ENCODE measurements around the gene NDUFS6.

The NDUFS6 gene

GRCh38 chr5:1781726-1782384 is 19.4 kb upstream of the NDUFS6 start (continued):
- no peak for TF ChIP-seq TSHZ2 (CRISPR knock-in tag; IDR thresholded peaks at IDR 0.05)
- no peak for TF ChIP-seq RARB (CRISPR knock-in tag; IDR thresholded peaks at IDR 0.05)
- TF ChIP-seq ZNF565 (CRISPR knock-in tag; conservative IDR thresholded peaks at IDR 0.05; ENCODE audit: low read depth): no peak

GRCh38 chr5:1782385-1783215 is 18.6 kb upstream of the NDUFS6 start:
- TF ChIP-seq PATZ1 (CRISPR knock-in tag; IDR thresholded peaks at IDR 0.05; ENCODE audit: borderline replicate concordance): no peak
- TF ChIP-seq CSRNP3 (CRISPR knock-in tag; IDR thresholded peaks at IDR 0.05): no peak
- no peak for TF ChIP-seq ZNF70 (CRISPR knock-in tag; IDR thresholded peaks at IDR 0.05)
- no peak for TF ChIP-seq BACH2 (CRISPR knock-in tag; IDR thresholded peaks at IDR 0.05; ENCODE audit: borderline replicate concordance)
- no peak for ATAC-seq

- ATAC-seq: no peak
These were observed 18.0 kb upstream of the NDUFS6 start for GRCh38 chr5:1783216-1783554.

GRCh38 chr5:1784197-1785050 is 16.8 kb upstream of the NDUFS6 start:
- no peak for ATAC-seq
- TF ChIP-seq ZNF565 (CRISPR knock-in tag; conservative IDR thresholded peaks at IDR 0.05; ENCODE audit: low read depth) (no peak), RARB (CRISPR knock-in tag; IDR thresholded peaks at IDR 0.05) (no peak), ISL1 (CRISPR knock-in tag; IDR thresholded peaks at IDR 0.05) (no peak), BACH2 (CRISPR knock-in tag; IDR thresholded peaks at IDR 0.05; ENCODE audit: borderline replicate concordance) (no peak), ZNF8 (CRISPR knock-in tag; IDR thresholded peaks at IDR 0.05) (no peak), PATZ1 (CRISPR knock-in tag; IDR thresholded peaks at IDR 0.05; ENCODE audit: borderline replicate concordance) (no peak), SNAI2 (CRISPR knock-in tag; IDR thresholded peaks at IDR 0.05) (no peak), OSR1 (CRISPR knock-in tag; IDR thresholded peaks at IDR 0.05) (no peak)

More at GRCh38 chr5:1783216-1783554, 18.0 kb upstream of the NDUFS6 start:
- TF ChIP-seq ZNF8 (CRISPR knock-in tag; IDR thresholded peaks at IDR 0.05) (no peak), TCF4 (CRISPR knock-in tag; IDR thresholded peaks at IDR 0.05; ENCODE audit: borderline replicate concordance) (no peak), ZFP3 (CRISPR knock-in tag; IDR thresholded peaks at IDR 0.05) (no peak), TSHZ2 (CRISPR knock-in tag; IDR thresholded peaks at IDR 0.05) (no peak), ISL1 (CRISPR knock-in tag; IDR thresholded peaks at IDR 0.05) (no peak), PPARA (CRISPR knock-in tag; IDR thresholded peaks at IDR 0.05; ENCODE audit: borderline replicate concordance) (no peak)

All from SK-N-SH treated with all-trans-retinoic acid at 6 μM for 48 hours (cell line).